Immature natural killer cell (primary cell): ENCODE data around the gene THSD7B. TPM values are rescaled to one million over a fixed set of nuclear protein-coding genes. Genes with fewer than 3 reads are reported as not detected.

Experiments
- DNase-seq, 3 donors: peaks; one replicate each; pipeline ENCODE4 v3.0.0; 2022; ENCODE audit warnings: mixed read lengths in 1 of 3
- H3K27ac Mint-ChIP-seq, 6 donors: one replicate each; pipeline ENCODE4 v1.8.0; 2020; ENCODE audit warnings: mixed read lengths in 6 of 6, mild to moderate bottlenecking in 5 of 6, inconsistent platforms in 4 of 6, moderate library complexity in 3 of 6
- H3K27me3 Mint-ChIP-seq, 3 donors: one replicate each; pipeline ENCODE4 v1.8.0; 2020 to 2021; ENCODE audit warnings: low read depth in 3 of 3, mild to moderate bottlenecking in 3 of 3, mixed read lengths in 3 of 3, moderate library complexity in 3 of 3, inconsistent platforms in 1 of 3
- H3K36me3 Mint-ChIP-seq, 3 donors: one replicate each; pipeline ENCODE4 v1.8.0; 2020; ENCODE audit warnings: mixed read lengths in 3 of 3, inconsistent platforms in 2 of 3, mild to moderate bottlenecking in 2 of 3
- H3K4me1 Mint-ChIP-seq, 2 donors: one replicate each; pipeline ENCODE4 v1.8.0; 2020; ENCODE audit warnings: inconsistent platforms in 2 of 2, mild to moderate bottlenecking in 2 of 2, mixed read lengths in 2 of 2, moderate library complexity in 1 of 2
- H3K4me3 Mint-ChIP-seq, 5 donors: one replicate each; pipeline ENCODE4 v1.8.0; 2020; ENCODE audit warnings: mild to moderate bottlenecking in 5 of 5, mixed read lengths in 5 of 5, inconsistent platforms in 3 of 5, moderate library complexity in 3 of 5
- H3K9me3 Mint-ChIP-seq, 6 donors: one replicate each; pipeline ENCODE4 v1.8.0; 2020; ENCODE audit warnings: mild to moderate bottlenecking in 6 of 6, mixed read lengths in 6 of 6, inconsistent platforms in 4 of 6, moderate library complexity in 3 of 6
- polyA plus RNA-seq, 3 donors: library from polyadenylated mRNA; unstranded; fragments of 300-500 nt; fragmentation: Illumina TruSeq; gene quantifications; one replicate each; pipeline ENCODE4 v1.2.3, GENCODE V29; 2021

Gene THSD7B
- polyA plus RNA-seq, 3 donors from 2014 or later: not detected

DNA sequence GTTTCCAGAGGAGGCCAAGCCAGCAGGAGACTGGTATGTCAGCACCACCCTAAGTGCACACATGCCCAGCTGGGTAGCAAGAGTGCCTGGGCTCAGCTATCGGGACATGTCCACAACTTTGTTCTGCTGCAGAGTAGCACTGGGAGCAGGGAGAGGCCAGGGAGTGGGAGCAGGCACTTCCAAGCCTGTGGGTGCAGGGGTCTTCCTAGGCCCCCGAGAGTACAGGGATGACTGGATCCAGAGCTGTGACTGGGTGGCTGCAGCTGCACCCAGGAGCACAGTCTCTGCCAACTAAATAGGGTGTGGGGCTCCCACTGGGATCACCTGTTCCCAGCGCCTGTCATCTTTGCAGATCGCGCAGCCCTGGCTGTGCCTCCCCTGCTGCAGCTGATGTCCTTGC, 943.0 kb downstream of the THSD7B start:
- peaks cover 0 to 29% (median 10%) of the 10 kb centered on the region in 6 donors for H3K9me3 Mint-ChIP-seq
- H3K4me1 Mint-ChIP-seq: peaks cover 0 to 2% of the 10 kb centered on the region in 2 donors
- no peak overlapping the region for H3K4me3 Mint-ChIP-seq
- DNase-seq: no peak
- peaks cover 0 to 3% (median 0%) of the 10 kb centered on the region in 3 donors for H3K36me3 Mint-ChIP-seq
- H3K27me3 Mint-ChIP-seq: peaks cover 0 to 2% (median 0%) of the 10 kb centered on the region in 3 donors
- H3K27ac Mint-ChIP-seq: no peak overlapping the region

DNA sequence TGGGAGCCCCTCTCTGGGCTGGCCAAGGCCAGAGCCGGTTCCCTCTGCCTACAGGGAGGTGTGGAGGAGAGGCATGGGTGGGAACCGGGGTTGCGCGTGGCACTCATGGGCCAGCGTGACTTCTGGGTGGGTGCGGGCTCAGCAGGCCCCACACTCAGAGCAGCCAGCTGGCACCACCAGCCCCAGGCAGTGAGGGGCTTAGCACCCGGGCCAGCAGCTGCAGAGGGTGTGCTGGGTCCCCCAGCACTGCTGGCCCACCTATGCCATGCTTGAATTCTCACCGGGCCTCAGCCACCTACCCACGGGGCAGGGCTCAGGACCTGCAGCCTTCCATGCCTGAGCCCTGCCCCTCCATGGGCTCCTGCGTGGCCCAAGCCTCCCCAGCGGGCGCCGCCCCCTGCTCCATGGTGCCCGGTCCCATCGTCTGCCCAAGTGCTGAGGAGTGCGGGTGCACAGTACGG, 950.4 kb downstream of the THSD7B start:
- Mint-ChIP-seq H3K36me3 (no peaks in the 10 kb centered on the region), H3K4me1 (no peaks in the 10 kb centered on the region), H3K4me3 (no peak overlapping the region), H3K27me3 (peaks cover 0 to under 1% (median 0%) of the 10 kb centered on the region in 3 donors), H3K27ac (no peak overlapping the region), H3K9me3 (peaks cover 8 to 24% (median 11%) of the 10 kb centered on the region in 6 donors)
- no peak for DNase-seq

DNA sequence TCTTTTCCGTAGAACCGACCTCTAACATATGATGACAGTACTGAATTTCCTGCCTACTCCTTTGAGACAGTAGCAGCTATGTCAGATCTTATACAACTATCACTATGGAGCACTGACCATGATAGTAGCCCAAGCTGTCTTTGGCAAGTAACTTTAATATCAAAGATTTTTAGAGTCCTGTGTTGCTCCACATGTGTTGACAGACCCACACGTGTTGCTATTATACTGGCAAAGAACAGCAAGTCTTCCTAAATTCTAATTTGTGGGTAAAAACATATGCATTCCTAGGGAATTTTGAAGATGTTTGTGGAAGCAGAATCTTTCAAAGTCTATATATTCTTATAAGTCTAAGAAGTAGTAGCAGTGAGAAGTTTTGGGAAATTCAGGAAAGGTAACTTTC, 953.4 kb downstream of the THSD7B start:
- Mint-ChIP-seq H3K27me3 (peaks cover 0 to 1% (median 0%) of the 10 kb centered on the region in 3 donors), H3K4me1 (no peaks in the 10 kb centered on the region), H3K27ac (no peak overlapping the region), H3K36me3 (no peaks in the 10 kb centered on the region), H3K9me3 (peaks cover 5 to 26% (median 16%) of the 10 kb centered on the region in 6 donors), H3K4me3 (no peak overlapping the region)
- no peak for DNase-seq

DNA sequence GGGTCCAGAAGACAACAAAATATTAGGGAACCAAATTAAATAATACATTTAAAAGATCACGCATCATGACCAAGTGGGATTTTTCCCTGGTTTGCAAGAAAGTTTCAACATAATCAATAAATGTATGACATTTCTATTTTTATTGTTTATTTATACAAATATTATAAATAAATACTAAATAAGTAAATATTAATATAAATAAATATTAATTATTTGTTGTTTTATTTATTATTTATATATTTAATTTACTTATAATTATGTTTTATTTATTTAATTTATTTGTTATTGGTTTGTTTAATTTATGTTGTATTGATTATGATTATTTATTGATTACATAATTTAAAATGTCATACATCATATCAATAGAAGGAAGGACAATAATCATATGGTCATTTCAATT, 956.4 kb downstream of the THSD7B start:
- DNase-seq: no peak
- Mint-ChIP-seq H3K4me1 (no peaks in the 10 kb centered on the region), H3K4me3 (no peak overlapping the region)

DNA sequence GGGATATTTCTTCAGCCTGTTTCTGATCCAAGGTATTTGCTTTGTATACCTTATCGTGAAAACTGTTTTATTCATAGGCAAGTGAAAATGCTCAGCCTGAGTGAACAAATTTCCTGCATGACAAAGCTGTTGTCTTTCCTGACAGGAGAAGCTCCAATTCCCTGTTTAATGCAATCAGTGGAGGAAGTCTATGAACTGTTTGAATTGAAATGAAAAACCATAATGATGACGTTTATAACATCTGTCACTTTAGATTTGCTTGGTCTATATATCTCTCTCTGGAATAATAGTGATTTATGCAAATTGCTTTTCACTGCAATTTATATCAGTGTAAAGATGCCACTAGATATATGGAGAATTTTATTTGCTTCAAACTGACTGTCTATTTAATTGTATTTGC, 959.6 kb downstream of the THSD7B start:
- no peak overlapping the region for H3K27ac Mint-ChIP-seq
- H3K36me3 Mint-ChIP-seq: no peaks in the 10 kb centered on the region
- no peaks in the 10 kb centered on the region for H3K4me1 Mint-ChIP-seq
- peaks cover 5 to 24% (median 15%) of the 10 kb centered on the region in 6 donors for H3K9me3 Mint-ChIP-seq
- DNase-seq: no peak
- H3K27me3 Mint-ChIP-seq: peaks cover 0 to 1% (median 0%) of the 10 kb centered on the region in 3 donors
- no peak overlapping the region for H3K4me3 Mint-ChIP-seq

More for the DNA sequence above, 956.4 kb downstream of the THSD7B start:
- H3K36me3 Mint-ChIP-seq: no peaks in the 10 kb centered on the region
- peaks cover 0 to 1% (median 0%) of the 10 kb centered on the region in 3 donors for H3K27me3 Mint-ChIP-seq
- H3K9me3 Mint-ChIP-seq: peaks cover 8 to 30% (median 16%) of the 10 kb centered on the region in 6 donors
- no peak overlapping the region for H3K27ac Mint-ChIP-seq
